Coronary artery (tissue), 2 donors: Measurements from ENCODE around the gene CD47.

Experiments
- DNase-seq: peaks from one replicate; pipeline ENCODE4 v3.0.0-alpha.2; 2017; ENCODE audit warnings: low spot score
- H3K27ac ChIP-seq, 2 donors: fragments of 200-600 bp; sonication (generic); one replicate each; pipeline ENCODE4 v1.5.1; 2016 to 2019
- H3K4me3 ChIP-seq: fragments of 200-600 bp; sonication (generic); 2 replicates; pipeline ENCODE4 v1.5.1; 2016; ENCODE audit warnings: mild to moderate bottlenecking, moderate library complexity
- CTCF ChIP-seq: fragments of 200-600 bp; sonication (generic); IDR thresholded peaks from one replicate; pipeline ENCODE4 v1.5.1; 2019; ENCODE audit warnings: antibody characterized with exemption

CD47 gene

GRCh38 chr3:108091498-108092250 lies 843 bp upstream of the CD47 start:
- DNase-seq = peak; percentile 76
- no peak for TF ChIP-seq CTCF
- Histone ChIP-seq H3K4me3 (peak overlapping the region; percentile 91), H3K27ac (peak overlapping the region; percentile 93 to 94)

- DNase-seq = peak; percentile 81
- H3K4me3 ChIP-seq = peak overlapping the region; percentile 91
- no peak for TF ChIP-seq CTCF
These were observed 656 bp downstream of the CD47 start for GRCh38 chr3:108090049-108090700.

GRCh38 chr3:108089579-108089978 lies 1.3 kb downstream of the CD47 start:
- H3K4me3 ChIP-seq = peak overlapping the region; percentile 91
- DNase-seq = no peak
- TF ChIP-seq CTCF = no peak
- H3K27ac ChIP-seq = peak overlapping the region; percentile 93 to 94

More at GRCh38 chr3:108090049-108090700, 656 bp downstream of the CD47 start:
- H3K27ac ChIP-seq = peak overlapping the region; percentile 93 to 94

DNA sequence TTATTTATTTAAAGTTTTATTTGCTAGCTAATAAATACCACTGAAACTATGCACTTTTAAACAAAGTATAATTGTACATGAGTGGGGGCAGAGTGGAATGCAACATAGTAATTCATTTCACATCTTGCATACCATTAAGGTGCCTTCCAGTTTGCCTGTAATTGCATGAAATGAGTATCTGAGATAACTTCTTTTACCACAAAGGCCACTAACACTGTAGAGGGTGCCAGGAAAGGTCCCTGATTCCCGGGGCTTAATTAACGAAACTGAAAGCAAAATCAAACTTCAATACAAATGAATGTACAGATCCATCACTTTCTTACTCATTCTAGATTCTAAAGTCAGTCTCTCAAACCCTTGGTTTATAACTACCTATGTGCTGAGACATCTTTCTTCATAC lies 2.1 kb downstream of the CD47 start:
- Histone ChIP-seq H3K27ac (peak overlapping the region in 1 of 2 donors; percentile 94), H3K4me3 (peak overlapping the region; percentile 91)
- TF ChIP-seq CTCF = no peak
- DNase-seq = no peak

- Histone ChIP-seq H3K27ac (peak overlapping the region in 1 of 2 donors; percentile 94), H3K4me3 (peak overlapping the region; percentile 91)
- TF ChIP-seq CTCF = no peak
- DNase-seq = no peak
These were observed 2.7 kb downstream of the CD47 start for GRCh38 chr3:108088146-108088545.

- TF ChIP-seq CTCF = no peak
- no peak for DNase-seq
- Histone ChIP-seq H3K27ac (no peak overlapping the region), H3K4me3 (no peak overlapping the region)
These were observed 4.2 kb downstream of the CD47 start for GRCh38 chr3:108086653-108087052.
